Natural killer cell (primary cell): ENCODE measurements around the gene USP10. TPM values are rescaled to one million over a fixed set of nuclear protein-coding genes. Genes with fewer than 3 reads are reported as not detected.

Experiments used
- ATAC-seq, 3 donors: fragments of 150-1000 bp in 2 of 3; fragments of 200-7000 bp in 1 of 3; cut with Tn5 transposase; 1 replicate in 1 of 3; 2 replicates in 2 of 3; pipeline ENCODE4 v1.10.0; 2021; ENCODE audit warnings: mild to moderate bottlenecking in 2 of 3, moderate library complexity in 2 of 3
- DNase-seq, 2 donors: peaks; one replicate each; pipeline versions ENCODE4 v3.0.0 to v3.0.0-alpha.2; 2013 to 2021; ENCODE audit warnings: mixed read lengths in 1 of 2
- H3K27ac ChIP-seq: one replicate; pipeline ENCODE4 v1.5.1; 2013; ENCODE audit warnings: mild to moderate bottlenecking, low read length
- H3K27me3 ChIP-seq: one replicate; pipeline ENCODE4 v1.6.1; 2013; ENCODE audit warnings: low read length; ENCODE audit not compliant: control insufficient read depth, insufficient read depth
- H3K36me3 ChIP-seq: one replicate; pipeline ENCODE4 v1.6.1; 2013; ENCODE audit warnings: low read length; ENCODE audit not compliant: control insufficient read depth, insufficient read depth
- H3K4me1 ChIP-seq: one replicate; pipeline ENCODE4 v1.6.1; 2013; ENCODE audit warnings: low read length; ENCODE audit not compliant: control insufficient read depth, insufficient read depth
- H3K4me3 ChIP-seq: one replicate; pipeline ENCODE4 v1.5.1; 2013; ENCODE audit warnings: low read length
- H3K9me3 ChIP-seq: one replicate; pipeline ENCODE4 v1.6.1; 2013; ENCODE audit warnings: low read length; ENCODE audit not compliant: control insufficient read depth, insufficient read depth
- H3K27ac Mint-ChIP-seq, 2 donors: one replicate each; pipeline ENCODE4 v1.8.0; 2022; ENCODE audit warnings: mild to moderate bottlenecking in 2 of 2, mixed read lengths in 2 of 2, moderate library complexity in 1 of 2
- H3K27me3 Mint-ChIP-seq, 2 donors: one replicate each; pipeline ENCODE4 v1.8.0; 2022; ENCODE audit warnings: low read depth in 2 of 2, mixed read lengths in 2 of 2
- H3K36me3 Mint-ChIP-seq: one replicate; pipeline ENCODE4 v1.8.0; 2022; ENCODE audit warnings: mixed read lengths
- H3K4me1 Mint-ChIP-seq, 2 donors: one replicate each; pipeline ENCODE4 v1.8.0; 2022; ENCODE audit warnings: mixed read lengths in 2 of 2
- H3K4me3 Mint-ChIP-seq: one replicate; pipeline ENCODE4 v1.8.0; 2022; ENCODE audit warnings: mild to moderate bottlenecking, moderate library complexity, mixed read lengths
- H3K9me3 Mint-ChIP-seq, 2 donors: one replicate each; pipeline ENCODE4 v1.8.0; 2022; ENCODE audit warnings: mixed read lengths in 2 of 2
- CTCF ChIP-seq: fragments of 200-600 bp; IDR thresholded peaks from one replicate; pipeline ENCODE4 v1.8.0; 2022; ENCODE audit warnings: antibody characterized with exemption
- WGBS: methylation state at CpG from one replicate; pipeline ENCODE4 v1.1.7; 2013; ENCODE audit warnings: missing lambda C conversion rate; ENCODE audit not compliant: insufficient coverage; 5-methylcytosine and 5-hydroxymethylcytosine counted together
- intact Hi-C: fragments of 100-400 bp; cut with micrococcal nuclease; formaldehyde crosslinking; loops from one replicate; pipeline ENCODE4 v1.14.2; 2022
- total RNA-seq, 4 donors: library from RNA; stranded (reverse); fragments of 120-200 nt in 1 of 4; gene quantifications; one replicate each; pipeline versions ENCODE4 v1.2.3 to v1.2.4, GENCODE V29; 2013 to 2022

USP10 gene
- total RNA-seq, 3 donors from 2014 or later (not counting 1 experiment from before 2014, with no cell fraction given): 78.4 to 103 (median 100) TPM

DNA sequence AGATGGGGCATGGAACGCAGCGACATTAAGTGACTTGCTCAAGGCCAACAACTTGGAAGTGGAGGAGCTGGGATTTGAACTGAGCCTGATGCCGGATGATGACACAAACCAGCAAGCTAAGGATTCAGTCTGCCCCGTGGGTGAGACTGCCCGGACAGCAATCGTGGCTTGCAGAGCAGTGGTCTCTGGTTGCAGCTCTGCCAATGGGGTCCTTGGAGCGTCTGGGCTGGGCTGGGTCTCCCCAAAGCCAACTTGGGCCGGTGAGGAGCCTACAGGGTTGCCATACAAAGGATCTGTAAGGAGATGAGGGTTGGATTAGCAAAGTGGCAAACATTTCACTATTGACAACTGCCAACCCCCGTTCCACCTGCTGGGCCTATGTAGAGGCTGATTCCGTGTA lies 117.4 kb downstream of the USP10 start:
- no peak overlapping the region for H3K27ac Mint-ChIP-seq
- DNase-seq (no peak), ATAC-seq (no peak)
- intact Hi-C loops: no loop called here
- Histone ChIP-seq H3K27me3 (peaks cover 2% of the 10 kb centered on the region), H3K9me3 (no peaks in the 10 kb centered on the region), H3K27ac (no peak overlapping the region), H3K36me3 (no peaks in the 10 kb centered on the region), H3K4me1 (peaks cover 16% of the 10 kb centered on the region), H3K4me3 (no peak overlapping the region)
- peaks cover 10% of the 10 kb centered on the region in 2 donors for H3K4me1 Mint-ChIP-seq
- H3K4me3 Mint-ChIP-seq: no peak overlapping the region
- no peak for TF ChIP-seq CTCF
- WGBS: 88% methylated on average over 10 of the region's 10 CpGs
- no peaks in the 10 kb centered on the region for H3K36me3 Mint-ChIP-seq
- H3K9me3 Mint-ChIP-seq: no peaks in the 10 kb centered on the region
- peaks cover 10 to 11% of the 10 kb centered on the region in 2 donors for H3K27me3 Mint-ChIP-seq

- no peak overlapping the region for H3K4me3 Mint-ChIP-seq
- DNase-seq (no peak), ATAC-seq (no peak)
- intact Hi-C loops: no loop called here
- no peak overlapping the region for H3K27ac ChIP-seq
- H3K9me3 Mint-ChIP-seq: no peaks in the 10 kb centered on the region
- H3K36me3 ChIP-seq: no peaks in the 10 kb centered on the region
- H3K9me3 ChIP-seq: no peaks in the 10 kb centered on the region
- no peaks in the 10 kb centered on the region for H3K36me3 Mint-ChIP-seq
- H3K27me3 ChIP-seq: peaks cover 2% of the 10 kb centered on the region
- H3K4me1 ChIP-seq: peaks cover 16% of the 10 kb centered on the region
- 62% methylated on average over 2 of the region's 2 CpGs for WGBS
- no peak for TF ChIP-seq CTCF
- no peak overlapping the region for H3K27ac Mint-ChIP-seq
- H3K4me1 Mint-ChIP-seq: peaks cover 10% of the 10 kb centered on the region in 2 donors
- peaks cover 14 to 15% of the 10 kb centered on the region in 2 donors for H3K27me3 Mint-ChIP-seq
- H3K4me3 ChIP-seq: no peak overlapping the region
Measured at GRCh38 chr16:84817613-84818012, 117.8 kb downstream of the USP10 start.

GRCh38 chr16:84818133-84818532 lies 118.3 kb downstream of the USP10 start:
- Mint-ChIP-seq H3K4me1 (peaks cover 10% of the 10 kb centered on the region in 2 donors), H3K27me3 (peaks cover 14 to 20% of the 10 kb centered on the region in 2 donors), H3K9me3 (no peaks in the 10 kb centered on the region), H3K4me3 (no peak overlapping the region), H3K36me3 (no peaks in the 10 kb centered on the region), H3K27ac (no peak overlapping the region)
- ATAC-seq: no peak
- no peak for DNase-seq
- intact Hi-C loops: no loop called here
- Histone ChIP-seq H3K27ac (no peak overlapping the region), H3K36me3 (no peaks in the 10 kb centered on the region), H3K9me3 (no peaks in the 10 kb centered on the region), H3K27me3 (peaks cover 2% of the 10 kb centered on the region), H3K4me1 (peaks cover 16% of the 10 kb centered on the region), H3K4me3 (no peak overlapping the region)
- WGBS: 92% methylated on average over 2 of the region's 2 CpGs
- TF ChIP-seq CTCF: no peak

DNA sequence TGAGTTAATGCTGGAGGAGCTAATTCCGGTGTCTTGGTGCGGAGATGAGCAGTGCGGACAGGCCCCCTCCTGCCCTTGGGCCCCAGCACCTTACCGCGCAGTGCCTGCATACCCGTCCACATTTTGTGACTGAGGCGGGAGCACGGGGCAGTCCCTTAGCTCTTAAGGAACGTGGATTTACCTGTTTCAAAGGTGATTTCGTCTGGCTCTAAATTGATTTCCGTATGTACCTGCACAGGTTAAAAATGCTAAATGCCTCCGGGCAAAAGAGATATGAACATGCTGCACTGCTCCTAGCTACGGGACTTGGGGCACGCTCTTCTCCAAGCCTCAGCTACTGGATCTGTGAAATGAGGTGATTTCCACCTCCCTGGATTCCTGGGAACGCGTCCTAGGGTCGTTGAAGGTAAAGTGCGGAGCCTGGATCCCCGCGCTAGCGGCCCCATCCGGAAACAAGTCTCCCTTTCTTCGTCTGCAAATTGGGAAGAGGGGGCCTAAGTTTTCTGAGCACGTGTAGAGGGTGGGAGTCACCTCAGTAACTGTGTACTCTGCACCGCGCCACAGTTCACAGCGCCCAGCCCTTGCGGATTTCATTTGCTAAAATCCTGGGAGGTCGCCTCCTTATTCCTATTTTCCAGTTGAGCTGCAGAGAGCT lies 119.3 kb downstream of the USP10 start:
- intact Hi-C loops: no loop called here
- Histone ChIP-seq H3K27ac (no peak overlapping the region), H3K4me1 (peaks cover 16% of the 10 kb centered on the region), H3K4me3 (no peak overlapping the region), H3K27me3 (peaks cover 2% of the 10 kb centered on the region), H3K36me3 (no peaks in the 10 kb centered on the region), H3K9me3 (no peaks in the 10 kb centered on the region)
- ATAC-seq (peak in 1 of 3 donors; percentile 4), DNase-seq (peak in 1 of 2 donors; percentile 11)
- no peaks in the 10 kb centered on the region for H3K36me3 Mint-ChIP-seq
- no peak for TF ChIP-seq CTCF
- H3K27ac Mint-ChIP-seq: no peak overlapping the region
- H3K27me3 Mint-ChIP-seq: peaks cover 14 to 22% of the 10 kb centered on the region in 2 donors
- no peaks in the 10 kb centered on the region for H3K9me3 Mint-ChIP-seq
- peaks cover 10% of the 10 kb centered on the region in 2 donors for H3K4me1 Mint-ChIP-seq
- 53% methylated on average over 29 of the region's 29 CpGs for WGBS
- H3K4me3 Mint-ChIP-seq: no peak overlapping the region
